Fibroblast of lung (primary cell): ENCODE measurements around the gene SEC24A. TPM values are rescaled to one million over a fixed set of nuclear protein-coding genes. Genes with fewer than 3 reads are reported as not detected.

Source experiments
- DNase-seq, 2 donors: peaks; one replicate each; pipeline versions ENCODE4 v3.0.0 to v3.0.0-alpha.2; 2010; ENCODE audit warnings: low read depth in 2 of 2
- H2AFZ ChIP-seq: 2 replicates; pipeline ENCODE4 v1.5.1; 2012; ENCODE audit warnings: low read length, control low read depth, inconsistent platforms
- H3K27ac ChIP-seq: 2 replicates; pipeline ENCODE4 v1.5.1; 2011; ENCODE audit warnings: low read length, control low read depth; ENCODE audit not compliant: insufficient read depth
- H3K27me3 ChIP-seq: 2 replicates; pipeline ENCODE4 v1.5.1; 2011; ENCODE audit warnings: mild to moderate bottlenecking, low read length; ENCODE audit not compliant: control insufficient read depth, insufficient read depth
- H3K36me3 ChIP-seq: 2 replicates; pipeline ENCODE4 v1.5.1; 2011; ENCODE audit warnings: low read length; ENCODE audit not compliant: control insufficient read depth, insufficient read depth
- H3K4me1 ChIP-seq: 2 replicates; pipeline ENCODE4 v1.5.1; 2011; ENCODE audit warnings: low read length; ENCODE audit not compliant: control insufficient read depth, insufficient read depth; ENCODE audit errors: extremely low read depth
- H3K4me2 ChIP-seq: 2 replicates; pipeline ENCODE4 v1.5.1; 2011; ENCODE audit warnings: low read length, control low read depth; ENCODE audit not compliant: insufficient read depth; ENCODE audit errors: extremely low read depth
- H3K4me3 ChIP-seq, 4 experiments: fragments of 200-600 bp in 1 of 4; sonication (generic) in 1 of 4; replicated peaks in 1 of 4; 2 replicates each; pipeline ENCODE4 v1.5.1; 2011 to 2016; ENCODE audit warnings: low read length in 4 of 4, low read depth in 3 of 4, mild to moderate bottlenecking in 3 of 4, control low read depth in 2 of 4, inconsistent platforms in 1 of 4, mixed read lengths in 1 of 4; ENCODE audit not compliant: insufficient read depth in 1 of 4; ENCODE audit errors: control extremely low read depth in 1 of 4
- H3K79me2 ChIP-seq: 2 replicates; pipeline ENCODE4 v1.5.1; 2012; ENCODE audit warnings: mild to moderate bottlenecking, low read length, inconsistent platforms; ENCODE audit not compliant: control insufficient read depth, insufficient read depth
- H3K9ac ChIP-seq: 2 replicates; pipeline ENCODE4 v1.5.1; 2011; ENCODE audit warnings: mild to moderate bottlenecking, low read length, control low read depth; ENCODE audit not compliant: insufficient read depth
- H3K9me3 ChIP-seq: 2 replicates; pipeline ENCODE4 v1.5.1; 2012; ENCODE audit warnings: low read depth, low read length; ENCODE audit not compliant: control insufficient read depth, insufficient read depth
- H4K20me1 ChIP-seq: 2 replicates; pipeline ENCODE4 v1.5.1; 2011; ENCODE audit warnings: low read length; ENCODE audit not compliant: control insufficient read depth, insufficient read depth; ENCODE audit errors: extremely low read depth
- CTCF ChIP-seq, 2 donors: IDR thresholded peaks in 1 of 2; conservative IDR thresholded peaks in 1 of 2; 1 replicate in 1 of 2; 2 replicates in 1 of 2; pipeline ENCODE4 v1.5.1; 2011 to 2012; ENCODE audit warnings: low read length in 2 of 2, control low read depth in 1 of 2, inconsistent platforms in 1 of 2, low read depth in 1 of 2, mild to moderate bottlenecking in 1 of 2
- EZH2 ChIP-seq: IDR thresholded peaks from 2 replicates; pipeline ENCODE4 v1.5.1; 2012; ENCODE audit warnings: low read length, control low read depth, mild to moderate bottlenecking; ENCODE audit errors: missing control alignments
- polyA plus RNA-seq, 2 donors: library from polyadenylated mRNA; depleted of rRNA in 1 of 2; stranded (reverse) in 1 of 2; unstranded in 1 of 2; fragments of >200 nt; gene quantifications; 2 replicates each; pipeline ENCODE4 v1.2.1, GENCODE V29; 2011 to 2012; ENCODE audit warnings: missing spikeins in 1 of 2
- total RNA-seq: library from RNA; depleted of rRNA; stranded (reverse); fragments of >200 nt; gene quantifications from 2 replicates; pipeline ENCODE4 v1.2.1, GENCODE V29; 2014

SEC24A gene
- total and polyA plus RNA-seq, 2 donors (not counting 1 experiment from before 2014, with no cell fraction given) = 20.8 to 52.6 TPM

GRCh38 chr5:134608555-134608954 lies 40.0 kb upstream of the SEC24A start:
- no peaks in the 10 kb centered on the region for H3K79me2 ChIP-seq
- no peak overlapping the region for H3K4me2 ChIP-seq
- no peak overlapping the region for H3K27ac ChIP-seq
- DNase-seq = no peak
- H3K27me3 ChIP-seq = no peaks in the 10 kb centered on the region
- no peak overlapping the region for H2AFZ ChIP-seq
- H3K4me1 ChIP-seq = no peaks in the 10 kb centered on the region
- TF ChIP-seq EZH2 = no peak
- TF ChIP-seq CTCF (conservative IDR thresholded peaks at IDR 0.05 in 1 of 2, IDR thresholded peaks at IDR 0.05 in 1 of 2; ENCODE audit: low read depth in 1 of 2, low read length in 2 of 2) = no peak
- no peak overlapping the region for H3K4me3 ChIP-seq
- no peak overlapping the region for H3K9ac ChIP-seq
- no peaks in the 10 kb centered on the region for H4K20me1 ChIP-seq
- H3K36me3 ChIP-seq = peaks cover 12% of the 10 kb centered on the region
- no peaks in the 10 kb centered on the region for H3K9me3 ChIP-seq

DNA sequence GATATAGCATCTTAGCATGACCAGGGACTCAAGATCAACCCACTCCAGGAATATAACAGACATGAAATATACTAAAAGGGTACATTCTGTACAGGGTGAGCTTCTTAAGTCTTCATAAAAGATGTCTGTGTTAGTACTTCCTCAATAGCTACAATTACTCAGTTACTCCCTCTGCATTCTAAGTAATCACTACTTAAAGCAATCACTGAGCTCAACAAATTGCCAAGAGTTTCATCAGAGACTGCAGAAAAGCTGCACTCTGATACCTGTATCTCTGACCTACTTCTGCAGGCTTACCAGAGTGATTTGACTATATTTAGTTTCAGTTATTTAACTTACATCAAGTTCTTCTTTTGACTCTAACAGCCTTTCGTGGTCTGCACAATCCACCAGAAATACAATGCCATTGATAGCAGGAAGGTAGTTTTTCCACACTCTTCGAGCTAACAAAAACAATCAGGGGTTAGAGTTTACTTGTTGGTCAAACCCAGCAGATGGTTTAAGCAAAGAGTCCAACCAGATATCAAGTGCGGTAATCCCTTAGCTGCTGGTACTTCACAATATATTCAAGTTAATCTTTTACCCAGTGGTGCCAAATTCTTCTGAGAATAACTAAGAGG lies 39.2 kb upstream of the SEC24A start:
- Histone ChIP-seq H3K27me3 (no peaks in the 10 kb centered on the region), H3K79me2 (no peaks in the 10 kb centered on the region)

DNA sequence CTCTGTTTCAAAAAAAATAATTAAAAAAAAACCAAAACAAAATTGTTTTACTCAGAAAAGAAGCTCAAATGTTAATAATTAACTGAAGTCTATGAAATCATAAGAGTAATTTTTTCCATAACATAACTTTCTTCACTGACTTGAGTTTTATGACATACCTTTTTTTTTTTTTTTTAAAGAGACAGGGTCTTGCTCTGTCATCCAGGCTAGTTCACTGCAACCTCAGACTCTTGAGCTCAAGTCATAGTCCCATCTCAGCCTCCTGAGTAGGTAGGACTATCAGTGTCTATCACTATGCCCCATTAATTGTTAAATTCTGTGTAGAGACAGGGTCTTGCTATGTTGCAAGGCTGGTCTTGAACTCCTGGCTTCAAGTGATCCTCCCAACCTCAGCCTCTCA lies 37.9 kb upstream of the SEC24A start:
- Histone ChIP-seq H3K9me3 (no peaks in the 10 kb centered on the region), H3K36me3 (peaks cover 12% of the 10 kb centered on the region), H3K27me3 (no peaks in the 10 kb centered on the region), H3K79me2 (no peaks in the 10 kb centered on the region), H3K4me3 (no peak overlapping the region), H3K4me2 (no peak overlapping the region), H4K20me1 (no peaks in the 10 kb centered on the region), H2AFZ (no peak overlapping the region), H3K4me1 (no peaks in the 10 kb centered on the region), H3K9ac (no peak overlapping the region), H3K27ac (no peak overlapping the region)
- TF ChIP-seq CTCF (conservative IDR thresholded peaks at IDR 0.05 in 1 of 2, IDR thresholded peaks at IDR 0.05 in 1 of 2; ENCODE audit: low read depth in 1 of 2, low read length in 2 of 2) = no peak
- TF ChIP-seq EZH2 = no peak
- DNase-seq = no peak

More for the DNA sequence above, 39.2 kb upstream of the SEC24A start:
- no peaks in the 10 kb centered on the region for H4K20me1 ChIP-seq
- DNase-seq = peak in 1 of 2 donors; percentile 41
- no peak overlapping the region for H3K4me3 ChIP-seq
- H3K36me3 ChIP-seq = peaks cover 12% of the 10 kb centered on the region
- no peak for TF ChIP-seq EZH2
- no peak for TF ChIP-seq CTCF (conservative IDR thresholded peaks at IDR 0.05 in 1 of 2, IDR thresholded peaks at IDR 0.05 in 1 of 2; ENCODE audit: low read depth in 1 of 2, low read length in 2 of 2)
- no peaks in the 10 kb centered on the region for H3K4me1 ChIP-seq
- no peak overlapping the region for H3K27ac ChIP-seq
- H2AFZ ChIP-seq = no peak overlapping the region
- no peak overlapping the region for H3K4me2 ChIP-seq
- no peak overlapping the region for H3K9ac ChIP-seq
- H3K9me3 ChIP-seq = no peaks in the 10 kb centered on the region
